Small intestine (tissue), 7 donors: ENCODE data around the gene MED12. TPM values are rescaled to one million over a fixed set of nuclear protein-coding genes. Genes with fewer than 3 reads are reported as not detected.

Experiments
- DNase-seq, 2 donors: peaks; one replicate each; pipeline versions ENCODE4 v3.0.0 to v3.0.0-alpha.2; 2013
- FAIRE-seq: peaks from 2 replicates; lab custom pipeline; 2012; peaks lifted over from hg19 to GRCh38; lab: Jason Lieb, UNC
- H3K27ac ChIP-seq, 3 donors: one replicate each; pipeline ENCODE4 v1.5.1; 2013; ENCODE audit warnings: low read length in 2 of 3, mild to moderate bottlenecking in 2 of 3, control low read depth in 1 of 3, inconsistent platforms in 1 of 3, low read depth in 1 of 3, moderate library complexity in 1 of 3
- H3K27me3 ChIP-seq, 3 donors: one replicate each; pipeline ENCODE4 v1.6.1; 2013; ENCODE audit warnings: low read length in 3 of 3, inconsistent platforms in 1 of 3; ENCODE audit not compliant: control insufficient read depth in 3 of 3, insufficient read depth in 3 of 3
- H3K36me3 ChIP-seq, 3 donors: one replicate each; pipeline ENCODE4 v1.6.1; 2013; ENCODE audit warnings: low read length in 3 of 3, inconsistent platforms in 1 of 3, low read depth in 1 of 3, mild to moderate bottlenecking in 1 of 3, moderate library complexity in 1 of 3; ENCODE audit not compliant: control insufficient read depth in 3 of 3, insufficient read depth in 2 of 3
- H3K4me1 ChIP-seq, 3 donors: one replicate each; pipeline ENCODE4 v1.6.1; 2013; ENCODE audit warnings: low read length in 2 of 3, inconsistent platforms in 1 of 3, low read depth in 1 of 3, mild to moderate bottlenecking in 1 of 3, moderate library complexity in 1 of 3; ENCODE audit not compliant: control insufficient read depth in 3 of 3, insufficient read depth in 2 of 3
- H3K4me3 ChIP-seq, 3 donors: one replicate each; pipeline ENCODE4 v1.5.1; 2013; ENCODE audit warnings: low read length in 3 of 3, control low read depth in 1 of 3, inconsistent platforms in 1 of 3, low read depth in 1 of 3, mild to moderate bottlenecking in 1 of 3, moderate library complexity in 1 of 3
- H3K9me3 ChIP-seq, 2 donors: one replicate each; pipeline ENCODE4 v1.6.1; 2013; ENCODE audit warnings: low read depth in 1 of 2, low read length in 1 of 2; ENCODE audit not compliant: control insufficient read depth in 2 of 2, insufficient read depth in 1 of 2
- WGBS, 3 donors: extraction: QIAGEN DNeasy Blood & Tissue Kit; methylation state at CpG; one replicate each; pipeline ENCODE4 v1.1.7; 2013; 5-methylcytosine and 5-hydroxymethylcytosine counted together
- polyA plus RNA-seq, 4 donors: library from polyadenylated mRNA; stranded (reverse) in 3 of 4; unstranded in 1 of 4; fragments of 200-250 nt in 3 of 4; fragments of 120-200 nt in 1 of 4; gene quantifications; one replicate each; pipeline versions ENCODE4 v1.2.1 to v1.2.3, GENCODE V29; 2013
- donor health status: healthy with polysubstance abuse.
- donor health status: control.
- donor health status: control.
- donor health status: Bipolar disorder and iron deficiency.
- donor health status: healthy.

Gene MED12
- polyA plus RNA-seq, 4 donors, result 4.3 to 30.1 (median 9.0) TPM

DNA sequence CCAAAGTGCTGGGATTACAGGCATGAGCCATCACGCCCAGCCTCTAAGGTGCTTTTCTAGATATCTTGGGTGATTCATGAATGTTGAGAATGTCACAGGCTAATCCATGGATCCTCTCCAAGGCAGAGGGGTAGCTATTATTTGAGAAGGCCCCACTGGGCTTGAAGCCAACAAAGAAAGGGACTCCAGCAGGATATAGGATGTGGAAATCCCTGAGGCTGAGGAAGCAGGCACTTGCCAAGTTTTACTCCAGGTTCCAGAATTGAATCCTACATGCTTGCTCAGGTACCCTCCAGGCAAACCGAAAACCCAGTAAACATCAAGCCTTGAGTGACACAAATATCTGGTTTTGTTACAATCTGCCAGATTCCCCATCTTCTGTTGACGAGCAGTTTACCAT, 42.1 kb downstream of the MED12 start:
- Histone ChIP-seq H3K27ac (no peak overlapping the region), H3K9me3 (no peaks in the 10 kb centered on the region), H3K27me3 (no peaks in the 10 kb centered on the region), H3K4me3 (no peak overlapping the region), H3K4me1 (no peaks in the 10 kb centered on the region), H3K36me3 (peaks cover 0 to 2% (median 0%) of the 10 kb centered on the region in 3 donors)
- 87 to 91% (median 88%) methylated on average over 3 of the region's 3 CpGs for WGBS, 3 donors
- FAIRE-seq, result no peak
- no peak for DNase-seq

DNA sequence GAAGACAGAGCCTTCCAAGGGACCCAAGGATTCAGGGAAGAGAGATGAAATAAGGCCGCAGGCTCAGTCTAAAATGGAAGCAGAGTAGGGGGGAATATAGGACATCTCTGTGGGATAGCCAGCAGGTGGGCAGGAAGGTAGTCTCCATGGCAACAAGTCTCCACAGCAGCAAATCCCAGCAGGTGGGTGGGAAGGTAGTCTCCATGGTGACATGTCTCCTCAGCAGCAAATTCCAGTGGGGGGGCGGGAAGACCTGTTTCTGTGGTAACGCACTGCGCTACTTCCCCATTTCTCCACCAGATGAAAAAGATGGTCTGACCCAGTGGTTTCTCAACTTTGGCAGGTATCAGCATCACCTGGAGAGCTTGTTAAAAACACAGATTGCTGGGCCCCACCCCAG, 44.6 kb downstream of the MED12 start:
- Histone ChIP-seq H3K36me3 (peaks cover 0 to 5% (median 0%) of the 10 kb centered on the region in 3 donors), H3K4me1 (no peaks in the 10 kb centered on the region), H3K9me3 (no peaks in the 10 kb centered on the region), H3K27me3 (no peaks in the 10 kb centered on the region), H3K4me3 (no peak overlapping the region), H3K27ac (no peak overlapping the region)
- DNase-seq (no peak), FAIRE-seq (no peak)
- WGBS, 3 donors, result 93 to 97% (median 96%) methylated on average over 4 of the region's 4 CpGs

DNA sequence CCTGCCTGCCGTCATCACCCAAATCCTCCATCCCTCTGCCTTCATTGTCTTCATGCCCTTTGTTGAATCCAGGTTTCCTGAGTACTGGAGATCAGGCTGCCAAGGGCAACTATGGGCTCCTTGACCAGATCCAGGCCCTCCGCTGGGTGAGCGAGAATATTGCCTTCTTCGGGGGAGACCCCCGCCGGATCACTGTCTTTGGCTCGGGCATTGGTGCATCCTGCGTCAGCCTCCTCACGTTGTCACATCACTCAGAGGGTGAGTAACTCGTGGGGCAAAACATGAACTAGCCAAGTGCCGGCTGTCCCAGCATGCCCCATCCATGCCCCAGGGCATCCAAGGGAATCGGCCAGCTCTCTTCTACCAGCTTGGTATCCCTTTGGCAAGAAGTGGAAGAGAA, 45.7 kb downstream of the MED12 start:
- no peak overlapping the region for H3K27ac ChIP-seq
- H3K36me3 ChIP-seq, result peaks cover 0 to 5% (median 0%) of the 10 kb centered on the region in 3 donors
- H3K9me3 ChIP-seq, result no peaks in the 10 kb centered on the region
- FAIRE-seq (no peak), DNase-seq (no peak)
- H3K4me3 ChIP-seq, result no peak overlapping the region
- WGBS, 3 donors, result 84 to 95% (median 95%) methylated on average over 12 of the region's 12 CpGs
- H3K27me3 ChIP-seq, result no peaks in the 10 kb centered on the region
- H3K4me1 ChIP-seq, result no peaks in the 10 kb centered on the region

DNA sequence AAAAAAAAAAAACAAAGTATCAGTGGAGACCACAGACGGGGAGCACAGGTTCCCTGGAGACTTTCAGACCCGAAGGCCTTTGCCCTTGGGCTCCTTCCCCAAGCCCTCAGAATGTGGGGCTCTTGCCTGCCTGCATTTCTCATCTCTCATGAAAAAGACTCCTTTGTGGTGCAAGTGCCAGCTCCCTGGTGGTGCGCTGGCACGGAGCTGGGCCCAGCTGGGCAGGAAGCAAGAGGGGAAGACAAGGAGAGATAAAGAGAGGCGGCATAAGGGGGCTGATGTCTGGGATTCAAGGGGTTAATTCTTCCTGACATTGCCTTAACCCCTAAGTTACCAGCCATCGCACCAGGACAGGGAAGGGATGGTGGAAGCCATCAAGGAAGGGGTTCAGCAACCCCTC, 48.1 kb downstream of the MED12 start:
- Histone ChIP-seq H3K4me1 (no peaks in the 10 kb centered on the region), H3K4me3 (no peak overlapping the region), H3K27me3 (no peaks in the 10 kb centered on the region), H3K9me3 (no peaks in the 10 kb centered on the region), H3K27ac (no peak overlapping the region), H3K36me3 (peaks cover 0 to 5% (median 0%) of the 10 kb centered on the region in 3 donors)
- no peak for DNase-seq
- FAIRE-seq, result no peak
- WGBS, 3 donors, result 72 to 76% (median 72%) methylated on average over 4 to 6 of the region's 6 CpGs

GRCh38 chrX:71167031-71167781, 48.8 kb downstream of the MED12 start:
- WGBS, 3 donors, result 81 to 91% (median 89%) methylated on average over 15 to 17 of the region's 17 CpGs
- Histone ChIP-seq H3K27me3 (no peaks in the 10 kb centered on the region), H3K4me3 (no peak overlapping the region), H3K27ac (no peak overlapping the region), H3K9me3 (no peaks in the 10 kb centered on the region), H3K4me1 (no peaks in the 10 kb centered on the region), H3K36me3 (peaks cover 0 to 5% (median 0%) of the 10 kb centered on the region in 3 donors)
- no peak for DNase-seq
- no peak for FAIRE-seq

GRCh38 chrX:71168134-71168533, 49.7 kb downstream of the MED12 start:
- no peaks in the 10 kb centered on the region for H3K4me1 ChIP-seq
- DNase-seq, result no peak
- H3K27me3 ChIP-seq, result no peaks in the 10 kb centered on the region
- H3K27ac ChIP-seq, result no peak overlapping the region
- H3K4me3 ChIP-seq, result no peak overlapping the region
- 92 to 99% (median 95%) methylated on average over 8 of the region's 8 CpGs for WGBS, 3 donors
- FAIRE-seq, result no peak
- no peaks in the 10 kb centered on the region for H3K9me3 ChIP-seq
- H3K36me3 ChIP-seq, result peaks cover 0 to 5% (median 0%) of the 10 kb centered on the region in 3 donors

DNA sequence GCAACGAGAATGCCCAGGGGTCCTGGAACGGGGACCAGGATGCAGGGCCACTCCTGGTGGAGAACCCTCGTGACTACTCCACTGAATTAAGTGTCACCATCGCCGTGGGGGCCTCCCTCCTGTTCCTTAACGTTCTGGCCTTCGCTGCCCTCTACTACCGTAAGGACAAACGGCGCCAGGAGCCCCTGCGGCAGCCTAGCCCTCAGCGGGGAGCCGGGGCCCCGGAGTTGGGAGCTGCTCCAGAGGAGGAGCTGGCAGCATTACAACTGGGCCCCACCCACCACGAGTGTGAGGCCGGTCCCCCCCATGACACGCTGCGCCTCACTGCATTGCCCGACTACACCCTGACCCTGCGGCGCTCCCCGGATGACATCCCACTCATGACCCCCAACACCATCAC, 51.2 kb downstream of the MED12 start:
- Histone ChIP-seq H3K36me3 (peaks cover 0 to 5% (median 0%) of the 10 kb centered on the region in 3 donors), H3K4me3 (no peak overlapping the region), H3K27ac (no peak overlapping the region), H3K27me3 (no peaks in the 10 kb centered on the region), H3K4me1 (no peaks in the 10 kb centered on the region), H3K9me3 (no peaks in the 10 kb centered on the region)
- WGBS, 3 donors, result 91 to 95% (median 92%) methylated on average over 9 to 22 of the region's 22 CpGs
- FAIRE-seq, result no peak
- no peak for DNase-seq

- Histone ChIP-seq H3K27me3 (no peaks in the 10 kb centered on the region), H3K4me1 (no peaks in the 10 kb centered on the region), H3K4me3 (no peak overlapping the region), H3K36me3 (peaks cover 0 to 2% (median 0%) of the 10 kb centered on the region in 3 donors), H3K27ac (no peak overlapping the region), H3K9me3 (no peaks in the 10 kb centered on the region)
- no peak for DNase-seq
- WGBS, 3 donors, result 74 to 89% (median 87%) methylated on average over 4 to 5 of the region's 5 CpGs
- no peak for FAIRE-seq
These were observed 52.3 kb downstream of the MED12 start for GRCh38 chrX:71170660-71171059.
